ENCODE data around the gene OR2B3. TPM values are rescaled to one million over a fixed set of nuclear protein-coding genes. Genes with fewer than 3 reads are reported as not detected.
"Not testable (repeated sequence)": the region's sequence is repeated elsewhere in the genome, so short reads cannot be mapped to it uniquely, and the experiment has no call there.

OR2B3 gene
- not detected for total RNA-seq (ENCODE audit: unreplicated experiment)
- long read RNA-seq: 0 reads

DNA sequence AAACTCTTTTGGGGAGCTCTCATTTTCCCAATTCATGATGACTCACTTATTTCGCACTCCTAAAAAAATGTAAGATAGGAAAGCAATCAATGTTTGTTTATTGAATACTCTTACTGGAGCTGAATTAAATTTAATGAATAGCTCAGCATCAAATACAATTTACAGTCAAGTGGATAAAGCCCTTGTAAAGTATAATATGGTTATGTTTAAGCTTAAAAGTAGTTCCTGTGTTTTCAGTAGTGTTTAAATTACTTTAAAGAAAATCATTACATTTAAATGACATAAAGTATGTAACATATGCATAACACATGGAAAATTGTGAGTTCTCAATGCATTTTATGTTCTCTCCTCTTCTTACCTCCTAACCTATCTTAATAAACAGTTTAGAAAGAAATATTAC is at the start of gene OR2B3:
Gene OR2B3 (minus strand): TSS at position 101 of the 400 bp plus-strand sequence. CDS start 65 bp downstream, at position 36.
- H3K36me3 Mint-ChIP-seq (ENCODE audit: low read depth, unreplicated experiment): no peaks in the 10 kb centered on the region

GRCh38 chr6:29131691-29132090 is 44.6 kb upstream of the OR2B3 start:
- no peak overlapping the region for H3K27ac Mint-ChIP-seq (ENCODE audit: unreplicated experiment)
- TF ChIP-seq, protein P1, sequence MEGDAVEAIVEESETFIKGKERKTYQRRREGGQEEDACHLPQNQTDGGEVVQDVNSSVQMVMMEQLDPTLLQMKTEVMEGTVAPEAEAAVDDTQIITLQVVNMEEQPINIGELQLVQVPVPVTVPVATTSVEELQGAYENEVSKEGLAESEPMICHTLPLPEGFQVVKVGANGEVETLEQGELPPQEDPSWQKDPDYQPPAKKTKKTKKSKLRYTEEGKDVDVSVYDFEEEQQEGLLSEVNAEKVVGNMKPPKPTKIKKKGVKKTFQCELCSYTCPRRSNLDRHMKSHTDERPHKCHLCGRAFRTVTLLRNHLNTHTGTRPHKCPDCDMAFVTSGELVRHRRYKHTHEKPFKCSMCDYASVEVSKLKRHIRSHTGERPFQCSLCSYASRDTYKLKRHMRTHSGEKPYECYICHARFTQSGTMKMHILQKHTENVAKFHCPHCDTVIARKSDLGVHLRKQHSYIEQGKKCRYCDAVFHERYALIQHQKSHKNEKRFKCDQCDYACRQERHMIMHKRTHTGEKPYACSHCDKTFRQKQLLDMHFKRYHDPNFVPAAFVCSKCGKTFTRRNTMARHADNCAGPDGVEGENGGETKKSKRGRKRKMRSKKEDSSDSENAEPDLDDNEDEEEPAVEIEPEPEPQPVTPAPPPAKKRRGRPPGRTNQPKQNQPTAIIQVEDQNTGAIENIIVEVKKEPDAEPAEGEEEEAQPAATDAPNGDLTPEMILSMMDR (IDR thresholded peaks at IDR 0.05; ENCODE audit: unreplicated experiment): no peak
- H3K4me3 Mint-ChIP-seq (ENCODE audit: unreplicated experiment): no peak overlapping the region
- H3K4me1 Mint-ChIP-seq (ENCODE audit: unreplicated experiment): no peaks in the 10 kb centered on the region
- H3K36me3 Mint-ChIP-seq (ENCODE audit: low read depth, unreplicated experiment): no peaks in the 10 kb centered on the region
- no peaks in the 10 kb centered on the region for H3K27me3 Mint-ChIP-seq (ENCODE audit: unreplicated experiment)
- H3K9me3 Mint-ChIP-seq (ENCODE audit: unreplicated experiment): no peaks in the 10 kb centered on the region
- DNase-seq (ENCODE audit: low spot score): no peak

More for the DNA sequence above, at the start of gene OR2B3:
- Mint-ChIP-seq H3K4me1 (ENCODE audit: unreplicated experiment) (no peaks in the 10 kb centered on the region), H3K27me3 (ENCODE audit: unreplicated experiment) (no peaks in the 10 kb centered on the region), H3K27ac (ENCODE audit: unreplicated experiment) (no peak within 1 kb of the TSS), H3K9me3 (ENCODE audit: unreplicated experiment) (no peaks in the 10 kb centered on the region), H3K4me3 (ENCODE audit: unreplicated experiment) (no peak within 1 kb of the TSS)
- TF ChIP-seq, protein P1 (IDR thresholded peaks at IDR 0.05; ENCODE audit: unreplicated experiment): no peak
- no peak for DNase-seq (ENCODE audit: low spot score)

GRCh38 chr6:29130644-29131043 is 43.5 kb upstream of the OR2B3 start:
- Mint-ChIP-seq H3K27ac (ENCODE audit: unreplicated experiment) (no peak overlapping the region), H3K4me1 (ENCODE audit: unreplicated experiment) (no peaks in the 10 kb centered on the region), H3K27me3 (ENCODE audit: unreplicated experiment) (no peaks in the 10 kb centered on the region), H3K36me3 (ENCODE audit: low read depth, unreplicated experiment) (no peaks in the 10 kb centered on the region), H3K9me3 (ENCODE audit: unreplicated experiment) (no peaks in the 10 kb centered on the region), H3K4me3 (ENCODE audit: unreplicated experiment) (no peak overlapping the region)
- TF ChIP-seq, protein P1 (IDR thresholded peaks at IDR 0.05; ENCODE audit: unreplicated experiment): no peak
- DNase-seq (ENCODE audit: low spot score): no peak

DNA sequence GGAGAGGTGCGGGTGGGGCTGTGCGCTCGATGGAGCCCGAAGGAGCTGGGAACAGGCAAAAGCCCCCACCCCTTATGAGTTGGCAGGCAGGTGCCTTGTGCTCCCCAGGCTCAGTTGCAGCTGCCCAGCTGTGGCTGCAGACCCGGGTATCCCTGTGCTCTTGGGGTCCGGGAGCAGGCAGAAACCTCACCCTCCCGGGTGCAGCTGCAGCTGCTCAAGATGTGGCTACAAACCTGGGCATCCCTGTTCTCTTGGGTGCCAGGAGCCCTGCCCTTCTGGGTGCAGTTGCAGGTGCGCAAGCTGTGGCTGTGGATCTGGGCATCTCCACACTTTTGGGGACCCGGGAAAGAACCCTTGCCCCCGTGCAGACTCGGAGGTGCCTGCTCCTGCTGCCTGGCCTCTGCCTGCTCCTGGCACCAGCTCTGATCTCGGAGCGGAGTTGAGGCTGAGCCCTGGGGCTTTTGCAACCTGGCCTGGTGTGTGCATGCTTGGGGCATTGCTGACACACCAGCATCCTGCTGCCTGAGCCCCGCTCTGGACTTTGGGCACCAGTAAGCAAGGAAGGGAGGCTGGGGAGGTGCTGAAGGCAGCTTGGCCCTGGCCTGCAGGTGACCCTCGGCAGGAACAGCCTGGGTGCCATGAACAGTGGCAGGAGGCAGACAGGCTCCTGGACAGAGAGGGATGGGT is 42.4 kb upstream of the OR2B3 start:
- Mint-ChIP-seq H3K4me1 (ENCODE audit: unreplicated experiment) (no peaks in the 10 kb centered on the region), H3K27ac (ENCODE audit: unreplicated experiment) (no peak overlapping the region), H3K4me3 (ENCODE audit: unreplicated experiment) (no peak overlapping the region), H3K9me3 (ENCODE audit: unreplicated experiment) (no peaks in the 10 kb centered on the region), H3K27me3 (ENCODE audit: unreplicated experiment) (no peaks in the 10 kb centered on the region), H3K36me3 (ENCODE audit: low read depth, unreplicated experiment) (no peaks in the 10 kb centered on the region)
- TF ChIP-seq, protein P1 (IDR thresholded peaks at IDR 0.05; ENCODE audit: unreplicated experiment): no peak
- no peak for DNase-seq (ENCODE audit: low spot score)

GRCh38 chr6:29114964-29115363 is 27.9 kb upstream of the OR2B3 start:
- DNase-seq (ENCODE audit: low spot score); H3K27me3 Mint-ChIP-seq (ENCODE audit: unreplicated experiment); H3K4me1 Mint-ChIP-seq (ENCODE audit: unreplicated experiment); H3K9me3 Mint-ChIP-seq (ENCODE audit: unreplicated experiment); H3K36me3 Mint-ChIP-seq (ENCODE audit: low read depth, unreplicated experiment); H3K27ac Mint-ChIP-seq (ENCODE audit: unreplicated experiment); H3K4me3 Mint-ChIP-seq (ENCODE audit: unreplicated experiment): not testable (repeated sequence)

All from endothelial cell (in vitro differentiated cells).